ENCODE results near the gene CXCL14.

The CXCL14 gene

DNA sequence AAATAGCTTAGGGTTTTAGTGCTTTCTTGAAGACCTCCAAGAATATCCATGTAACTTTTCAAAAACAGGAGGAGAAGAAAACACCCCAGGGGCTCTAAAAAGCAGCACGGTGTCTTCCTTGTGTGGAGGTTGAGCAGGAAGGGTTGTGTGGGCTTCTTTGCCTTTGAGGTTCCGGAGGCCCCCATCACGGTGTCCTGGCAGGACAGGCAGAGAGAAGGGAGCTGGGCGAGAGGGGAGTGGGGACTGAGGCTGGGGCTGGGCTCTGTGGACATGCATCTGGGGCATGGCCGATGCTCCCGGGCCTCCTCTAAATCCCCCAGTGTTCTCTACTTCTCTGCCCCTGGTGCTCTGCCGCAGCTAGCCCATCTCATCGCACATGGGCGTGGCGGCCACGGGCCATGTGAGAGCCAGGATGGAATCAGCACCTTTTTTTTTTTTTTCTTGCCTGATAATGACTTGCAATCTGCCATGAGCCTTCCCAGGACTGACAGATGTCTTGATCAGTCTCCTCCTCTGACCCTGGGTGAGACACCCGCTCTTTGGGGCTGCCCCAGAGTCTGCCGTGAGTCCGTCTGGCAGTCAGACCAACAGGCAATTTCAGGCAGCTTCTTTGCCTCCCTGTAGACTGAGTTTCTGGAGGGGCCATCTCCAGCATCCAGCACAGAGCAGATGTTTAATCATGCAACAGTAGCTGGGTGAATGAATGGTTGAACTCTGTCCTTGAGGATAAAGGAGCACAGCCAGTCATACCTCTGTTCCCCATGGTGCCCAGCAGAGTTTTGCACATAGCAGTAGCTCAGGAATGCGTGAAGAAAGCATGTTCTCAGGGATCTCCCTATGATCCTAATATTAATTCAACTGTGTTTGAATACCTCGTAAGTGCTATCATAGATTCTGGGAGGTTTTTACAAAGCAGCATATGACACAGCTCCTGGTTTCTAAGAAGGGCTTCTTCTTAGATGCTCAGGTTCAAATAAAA, 12.1 kb downstream of the CXCL14 start:
- DNase-seq, result no peak

DNA sequence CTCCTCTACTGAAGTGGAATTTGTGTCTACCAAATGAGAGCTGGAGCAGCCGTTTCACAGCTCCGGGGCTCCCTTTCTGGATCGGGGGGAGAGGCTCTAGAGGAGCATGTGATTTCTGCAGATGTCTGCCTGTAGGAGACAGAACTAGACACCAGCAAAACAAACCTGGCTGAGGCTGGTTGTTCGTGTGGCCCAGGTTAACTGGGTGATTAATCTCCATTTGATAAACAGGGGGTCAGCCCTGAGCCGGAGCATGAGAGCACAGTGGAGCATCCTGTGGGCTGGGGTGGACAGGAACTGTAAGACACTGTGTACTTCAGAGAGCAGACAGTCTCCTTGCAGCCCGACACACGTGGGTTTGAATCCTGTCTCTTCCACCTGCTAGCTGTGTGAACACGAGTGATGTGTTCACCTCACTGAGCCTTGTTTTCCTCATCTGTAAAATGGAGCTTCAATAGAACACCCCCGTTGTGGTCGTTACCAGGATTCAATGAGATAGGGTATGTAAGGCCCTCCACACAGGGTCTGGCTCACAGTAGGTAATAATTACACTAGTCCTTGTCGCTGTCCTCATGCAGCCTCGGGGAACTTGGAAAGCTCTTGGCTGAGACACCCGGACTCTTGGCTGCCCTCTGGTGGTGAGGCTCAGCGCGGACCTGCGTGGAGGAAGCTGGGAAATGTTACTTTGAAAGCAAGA, 12.9 kb downstream of the CXCL14 start:
- DNase-seq, result peak; percentile 30

DNA sequence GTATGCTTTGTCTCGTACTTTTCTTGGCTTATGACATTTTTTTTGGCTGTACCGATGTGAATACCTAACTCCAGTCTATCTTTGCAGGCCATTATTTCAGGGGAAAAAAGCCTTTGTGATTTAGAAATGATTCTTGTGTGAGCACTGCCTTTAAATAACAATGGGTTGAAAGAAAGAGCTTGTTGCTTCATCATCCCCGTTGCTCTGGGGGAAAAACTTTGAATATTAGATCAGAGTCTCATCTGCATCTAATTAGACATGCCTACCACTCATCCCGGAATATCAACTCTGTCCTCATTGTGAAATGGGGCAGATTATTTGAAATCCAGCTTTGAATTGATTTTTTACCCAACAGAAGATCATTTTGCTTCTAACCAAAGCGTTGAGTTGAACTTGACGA, 13.5 kb downstream of the CXCL14 start:
- no peak for DNase-seq

DNA sequence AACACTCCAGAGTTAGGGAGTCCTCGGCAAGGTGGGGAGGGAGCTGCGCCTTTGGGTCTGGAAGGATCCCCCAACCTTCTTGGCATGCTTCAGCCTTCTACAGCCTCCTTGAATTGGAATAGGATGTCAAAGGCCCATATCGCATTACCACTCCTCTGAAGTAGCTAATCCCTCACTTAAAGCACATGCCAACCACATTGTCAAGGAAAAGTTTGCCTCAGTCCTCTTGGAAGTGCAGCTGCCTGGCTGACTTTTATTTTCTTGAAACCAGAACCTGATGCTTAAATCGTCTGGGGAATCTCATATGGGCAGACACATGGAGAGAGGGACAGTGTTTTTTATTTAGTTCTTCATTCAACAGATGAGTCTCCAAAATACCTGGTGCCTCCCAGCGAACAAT, 14.5 kb downstream of the CXCL14 start:
- DNase-seq, result no peak

DNA sequence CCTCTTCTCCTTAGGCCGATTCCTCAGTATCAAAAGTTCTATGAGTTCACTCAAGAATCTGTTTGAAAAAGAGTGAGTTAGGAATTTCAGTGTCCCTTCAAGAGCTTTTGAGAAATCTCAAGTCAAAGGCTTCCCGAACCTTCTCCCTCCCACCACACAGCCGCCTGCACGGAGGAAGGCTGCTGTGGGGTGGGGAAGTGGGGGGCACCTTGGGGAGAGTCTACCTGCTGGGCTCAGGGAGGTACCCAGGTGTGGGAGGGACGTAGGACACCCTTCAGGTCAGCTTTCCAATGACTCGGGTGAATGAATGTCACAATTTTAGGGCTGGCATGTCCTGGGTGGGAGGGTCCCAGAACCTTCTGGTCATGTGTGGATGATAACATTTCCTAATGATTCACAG, 17.5 kb downstream of the CXCL14 start:
- no peak for DNase-seq

DNA sequence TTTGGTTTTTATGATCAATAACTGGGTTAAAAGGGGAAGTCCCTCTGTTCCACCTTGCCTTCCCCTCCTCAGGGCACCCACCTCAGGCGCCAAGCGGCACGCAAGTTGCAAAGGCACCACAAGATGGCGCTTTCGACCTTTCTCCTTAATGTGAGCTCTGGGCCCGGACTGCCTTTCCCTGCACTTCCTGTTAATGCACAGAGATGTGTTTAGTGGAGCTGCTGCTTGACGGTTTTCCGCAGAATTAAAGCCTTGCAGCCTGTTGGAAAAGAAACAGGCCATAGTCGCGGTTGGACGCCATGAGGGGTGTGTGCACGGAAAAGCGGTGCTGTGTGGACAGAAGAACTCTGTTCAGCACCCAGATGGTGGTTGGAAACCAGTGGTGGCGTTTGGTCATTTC, 17.9 kb downstream of the CXCL14 start:
- peak; percentile 3 for DNase-seq

DNA sequence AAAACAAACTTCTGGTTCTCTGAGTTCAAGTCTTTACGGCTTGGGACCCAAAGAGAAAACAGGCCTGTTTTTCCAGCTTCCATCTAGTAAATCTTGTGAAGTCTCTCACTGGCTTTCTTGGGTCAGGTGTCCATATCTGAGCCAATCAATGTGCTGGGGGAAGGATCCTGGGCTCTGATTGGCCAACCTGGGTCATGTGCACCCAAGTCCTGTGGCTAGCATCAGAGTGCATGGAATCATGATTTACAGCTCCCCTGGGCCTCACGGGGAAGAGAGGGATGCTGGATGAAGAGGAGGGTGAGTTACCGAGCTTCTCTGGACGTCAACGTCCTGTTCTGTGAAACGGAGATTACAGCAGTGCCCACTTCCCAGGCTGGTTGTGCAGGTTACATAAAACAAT, 19.4 kb downstream of the CXCL14 start:
- no peak for DNase-seq

DNA sequence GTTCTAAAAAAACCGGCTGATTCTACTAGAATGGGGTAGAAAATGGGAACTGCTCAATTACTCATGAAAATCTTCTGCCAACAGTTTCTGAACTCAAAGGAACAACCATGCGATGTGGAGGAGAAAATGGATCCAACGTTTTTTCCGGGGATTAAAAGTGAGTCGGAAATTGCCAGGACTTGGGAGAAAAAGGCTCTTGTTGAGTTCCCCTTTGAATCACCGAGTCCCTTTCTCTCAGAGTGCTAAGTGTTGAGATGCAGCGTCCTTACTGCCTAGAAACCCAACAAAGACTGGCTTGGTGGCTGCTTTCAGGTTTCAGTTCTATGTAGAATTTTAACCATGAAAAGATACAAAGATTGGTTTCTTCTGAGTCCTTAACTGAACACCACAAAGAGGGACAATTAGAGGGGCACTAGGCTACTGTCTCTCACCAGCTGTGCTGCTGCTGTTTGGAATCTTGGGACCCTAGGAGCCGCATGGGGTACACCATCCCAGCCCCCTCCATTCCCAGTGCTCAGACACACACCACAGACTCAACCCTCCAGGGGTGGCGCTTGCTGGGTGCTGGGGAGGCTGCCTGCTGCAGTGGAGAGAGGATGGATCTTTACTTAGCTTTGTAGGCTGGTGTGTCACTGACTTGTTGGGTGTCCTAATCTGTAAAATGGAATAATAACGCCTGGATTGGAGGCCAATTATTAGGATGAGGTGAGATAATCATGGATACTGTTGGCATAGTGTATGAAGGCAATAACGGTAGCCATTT, 21.5 kb downstream of the CXCL14 start:
- no peak for DNase-seq

DNA sequence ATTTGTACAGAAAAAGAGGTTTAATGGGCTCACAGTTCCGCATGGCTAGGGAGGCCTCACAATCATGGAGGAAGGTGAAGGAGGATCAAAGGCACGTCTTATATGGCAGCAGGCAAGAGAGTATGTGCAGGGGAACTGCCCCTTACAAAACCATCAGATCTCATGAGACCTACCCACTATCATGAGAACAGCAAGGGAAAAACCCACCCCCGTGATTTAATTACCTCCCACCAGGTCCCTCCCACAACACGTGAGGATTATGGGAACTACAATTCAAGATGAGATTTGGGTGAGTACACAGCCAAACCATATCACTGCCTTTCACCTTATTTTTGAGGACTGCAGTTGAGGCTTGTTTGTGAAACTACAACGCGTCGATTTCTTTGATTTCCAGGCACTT, 22.2 kb downstream of the CXCL14 start:
- DNase-seq, result no peak

DNA sequence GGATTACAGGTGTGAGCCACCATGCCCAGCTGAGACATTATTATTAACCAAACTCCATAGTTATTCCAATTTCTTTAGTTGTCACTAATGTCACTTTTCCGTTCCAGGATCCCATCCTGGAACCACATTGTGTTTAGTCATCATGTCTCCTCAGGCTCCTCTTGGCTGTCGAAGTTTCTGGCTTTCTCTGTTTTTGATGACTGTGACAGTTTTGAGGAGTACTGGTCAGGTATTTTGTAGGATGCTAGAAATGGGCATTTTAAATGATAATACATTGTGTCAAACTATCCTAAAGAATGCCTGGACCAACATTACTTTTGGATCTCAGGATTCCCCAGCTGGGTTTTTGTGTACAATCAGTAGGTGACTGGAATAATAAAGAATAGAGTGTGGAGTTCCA, 23.3 kb downstream of the CXCL14 start:
- no peak for DNase-seq

DNA sequence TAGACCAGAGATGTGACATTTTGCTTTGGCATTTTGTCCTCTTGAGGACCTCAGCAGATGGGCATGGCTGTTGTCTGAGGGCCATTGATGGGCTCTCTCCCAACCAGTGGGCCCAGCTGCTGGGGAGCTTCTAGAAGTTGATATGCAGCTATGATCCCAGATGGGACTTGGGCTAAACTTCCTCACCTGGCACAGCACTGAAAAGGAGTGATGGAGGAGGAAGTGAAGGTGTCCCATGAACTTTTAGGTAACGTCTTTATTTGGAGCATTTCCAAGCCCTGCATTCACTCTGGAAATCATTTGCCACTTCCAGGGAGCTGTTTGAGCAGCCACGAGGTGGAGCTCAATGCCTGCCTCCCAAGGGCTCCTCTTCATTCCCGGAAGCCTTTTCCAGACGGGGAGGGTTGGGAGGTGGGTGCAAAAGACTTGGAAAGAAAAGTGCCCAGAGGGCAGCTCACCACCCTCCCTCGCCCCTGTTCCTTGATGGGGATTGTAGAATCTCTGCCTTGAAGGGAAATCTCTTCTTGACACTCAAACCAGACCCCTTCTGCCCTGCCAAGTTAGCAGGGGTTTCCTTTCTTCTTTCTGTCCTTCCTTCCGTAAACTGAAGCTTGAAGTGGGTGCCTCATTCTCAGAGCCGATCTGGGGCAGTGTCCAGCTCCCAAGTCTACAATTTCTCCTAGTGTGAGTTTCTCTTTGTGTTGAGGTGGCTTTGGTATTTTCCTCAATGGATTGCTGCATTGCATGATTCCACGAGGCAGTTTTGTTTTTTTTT, 24.9 kb downstream of the CXCL14 start:
- no peak for DNase-seq

DNA sequence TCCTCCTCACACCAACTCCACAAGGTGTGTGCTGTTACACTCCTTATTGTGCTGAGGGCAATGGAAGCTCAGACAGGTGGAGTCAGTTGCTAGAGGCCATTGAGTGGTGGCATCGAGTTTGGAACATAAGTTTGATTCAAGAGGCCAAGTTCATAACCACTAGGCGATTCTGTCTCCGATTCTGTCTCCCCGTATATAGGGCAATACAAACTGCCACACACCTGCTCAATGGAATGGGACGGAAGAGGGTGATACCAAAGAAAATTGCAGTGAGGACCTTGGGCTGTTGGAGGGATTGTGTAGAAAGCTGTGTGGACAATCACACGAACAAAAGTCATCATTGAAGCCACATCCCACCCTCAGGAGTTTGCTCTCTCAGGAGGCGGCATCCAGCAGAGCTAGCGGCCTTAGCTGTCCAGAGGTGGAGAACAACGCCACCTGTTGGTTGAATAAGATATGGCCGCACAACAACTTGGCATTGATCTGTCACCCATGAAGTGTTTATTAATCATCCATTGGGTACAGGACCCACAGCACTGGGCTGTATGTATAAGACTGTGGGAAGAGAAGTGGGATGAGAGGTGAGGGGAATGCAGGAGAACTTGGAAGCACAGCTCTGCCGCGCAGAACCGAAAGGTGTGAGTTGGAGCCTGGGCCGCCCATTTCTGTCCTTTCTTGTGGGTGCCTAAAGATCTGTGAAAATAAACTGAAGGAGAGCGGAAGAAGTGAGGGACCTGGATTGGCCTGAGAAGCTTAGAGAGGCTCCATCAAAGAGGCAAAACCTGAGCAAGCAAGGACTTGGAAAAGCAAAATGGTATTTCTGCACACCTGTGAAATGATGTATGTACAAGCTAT, 27.0 kb downstream of the CXCL14 start:
- peak; percentile 2 for DNase-seq

DNA sequence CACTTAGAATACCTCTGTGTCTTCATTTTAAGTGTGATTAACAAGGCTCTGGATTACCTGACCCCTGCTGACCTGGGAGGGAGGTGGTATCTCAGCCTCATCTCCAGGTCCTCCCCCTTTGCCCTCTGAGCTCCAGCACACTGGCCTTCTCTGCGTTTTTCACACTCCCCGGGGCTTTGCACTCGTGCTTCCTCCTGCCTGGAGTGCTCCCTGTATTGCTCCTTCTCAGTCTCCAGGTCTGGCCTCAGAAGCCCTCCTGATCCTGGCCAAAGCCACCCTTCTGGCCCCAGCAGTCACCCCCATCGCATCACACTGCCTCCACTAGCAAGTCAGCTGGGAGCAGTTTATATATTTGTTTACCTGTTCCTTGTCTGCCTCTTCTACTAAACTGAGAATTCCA, 29.4 kb downstream of the CXCL14 start:
- DNase-seq, result no peak

DNA sequence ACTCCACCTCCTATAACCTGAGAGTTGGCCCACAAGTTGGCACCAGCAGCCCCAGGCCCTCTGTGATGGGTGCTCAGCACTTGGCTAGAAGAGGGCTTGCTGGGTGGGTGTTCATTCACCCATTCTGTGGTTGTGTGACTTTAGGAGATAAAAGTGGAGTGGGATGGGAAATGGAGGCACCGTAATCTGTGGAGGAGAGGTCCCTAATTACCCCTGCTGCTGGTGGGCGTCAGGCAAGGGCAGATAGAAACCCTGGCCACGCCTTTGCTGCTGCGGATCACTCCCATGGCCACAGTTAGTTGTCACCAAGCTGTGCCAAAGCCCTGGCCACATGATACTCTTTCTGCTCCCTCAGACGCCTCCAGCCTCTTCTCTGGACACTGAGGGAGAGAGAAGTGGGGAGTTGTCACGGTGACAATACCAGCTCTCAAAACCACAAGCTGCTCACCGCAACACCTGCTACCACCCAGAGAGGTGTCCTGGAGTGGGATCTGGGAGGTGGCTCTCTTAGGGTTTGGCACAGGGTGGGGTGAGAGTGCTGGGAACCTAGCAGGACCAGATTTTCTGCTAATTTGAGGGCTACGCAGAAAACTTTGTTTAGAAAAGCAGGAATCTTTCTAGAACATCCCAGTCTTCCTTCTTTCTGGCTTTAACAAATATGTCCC, 31.1 kb downstream of the CXCL14 start:
- no peak for DNase-seq

DNA sequence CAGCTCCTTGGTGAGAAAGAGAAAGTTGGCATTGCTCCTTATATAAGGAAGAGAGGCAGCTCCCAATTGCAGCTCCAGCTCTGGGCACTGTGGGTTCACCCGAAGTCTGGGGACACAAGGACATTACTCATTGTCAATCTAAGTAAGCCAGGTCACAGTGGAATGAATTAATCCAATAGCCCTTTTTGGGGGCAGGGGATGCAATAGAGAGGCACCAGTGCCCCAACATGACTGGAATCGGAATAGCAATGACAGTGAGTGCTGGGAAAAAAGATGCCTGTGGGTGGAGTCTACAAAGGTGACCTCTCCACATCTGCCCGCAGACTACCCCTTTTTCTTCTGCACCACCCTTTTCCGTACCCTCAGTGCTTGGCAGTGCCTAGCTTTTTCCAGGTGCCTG, 31.9 kb downstream of the CXCL14 start:
- DNase-seq, result no peak

DNA sequence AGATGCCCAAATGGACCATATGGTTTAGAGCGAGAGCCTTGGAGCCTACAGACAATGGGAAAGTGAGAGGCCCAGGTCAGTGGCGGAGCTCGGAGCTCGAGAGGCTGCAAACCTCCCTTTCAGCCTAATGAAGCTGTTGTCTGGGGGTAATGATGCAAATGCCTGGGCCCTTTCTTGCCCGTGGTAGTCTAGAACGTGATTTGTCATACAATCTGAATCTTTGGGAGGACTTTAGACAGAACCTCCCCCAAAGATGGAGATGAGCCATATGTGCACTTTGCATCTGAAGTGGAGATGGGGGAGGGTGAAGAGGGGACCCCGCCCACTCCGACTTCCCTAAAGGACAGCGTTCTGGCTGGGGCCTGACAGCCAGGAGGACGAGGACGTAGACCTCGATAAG, 32.7 kb downstream of the CXCL14 start:
- DNase-seq, result no peak

DNA sequence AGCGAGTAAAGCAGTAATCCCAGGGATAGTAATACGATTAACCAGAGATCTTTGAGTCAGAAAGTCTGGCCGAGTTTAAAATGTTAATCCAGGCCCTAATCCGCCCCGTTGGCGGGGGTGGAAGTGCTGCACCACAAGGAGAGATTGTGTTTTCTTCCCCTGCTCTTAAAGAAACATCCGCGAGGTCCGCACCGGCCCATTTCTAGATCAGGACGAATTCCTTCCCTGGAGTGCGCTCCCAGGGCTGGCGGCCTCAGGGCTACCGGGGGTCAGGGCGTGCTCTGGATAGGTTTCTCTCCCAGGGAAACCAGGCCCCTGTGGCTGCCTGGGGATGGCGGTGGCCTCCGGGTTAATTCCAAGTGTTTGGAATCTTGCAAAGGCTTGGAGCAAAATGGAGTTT, 33.7 kb downstream of the CXCL14 start:
- DNase-seq, result no peak

DNA sequence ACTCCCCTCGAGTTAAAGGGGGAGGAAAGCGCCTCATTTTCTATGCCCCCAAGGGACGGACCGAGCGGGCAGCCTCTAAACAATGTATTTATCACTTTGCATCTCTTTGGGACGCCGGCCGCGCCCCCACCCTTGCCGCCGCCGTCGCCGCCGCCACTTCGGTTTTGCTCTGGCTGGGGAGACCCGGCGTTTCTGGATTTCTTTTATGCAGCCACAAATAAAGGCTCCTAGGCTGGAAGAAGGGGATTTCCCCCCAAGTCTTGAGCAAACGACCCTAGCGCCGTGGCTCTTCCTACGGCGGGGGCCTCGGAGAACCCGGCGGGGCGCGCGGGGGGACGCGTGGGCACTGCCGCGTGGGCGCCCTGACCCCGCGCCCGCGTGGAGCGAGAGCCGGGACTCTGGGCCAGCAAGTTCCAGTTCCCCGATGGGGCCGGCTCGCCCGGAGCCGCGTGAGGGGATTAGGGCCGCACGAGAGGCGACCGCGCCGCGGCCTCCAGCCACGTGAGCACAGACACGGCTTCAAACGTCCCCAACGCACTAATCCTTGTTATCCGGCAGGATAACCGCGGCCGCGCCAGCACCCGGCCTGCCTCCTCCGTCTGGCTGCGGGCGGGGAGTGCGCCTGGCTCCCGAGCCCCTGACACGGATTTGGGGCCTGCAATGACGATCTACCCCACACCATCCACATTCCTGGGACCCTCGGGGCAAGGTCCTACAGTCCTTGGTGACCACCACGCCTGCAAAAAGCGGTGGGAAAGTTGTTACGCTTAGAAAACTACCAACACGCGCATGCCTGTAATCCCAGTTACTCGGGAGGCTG, 35.1 kb downstream of the CXCL14 start:
- DNase-seq, result no peak

DNA sequence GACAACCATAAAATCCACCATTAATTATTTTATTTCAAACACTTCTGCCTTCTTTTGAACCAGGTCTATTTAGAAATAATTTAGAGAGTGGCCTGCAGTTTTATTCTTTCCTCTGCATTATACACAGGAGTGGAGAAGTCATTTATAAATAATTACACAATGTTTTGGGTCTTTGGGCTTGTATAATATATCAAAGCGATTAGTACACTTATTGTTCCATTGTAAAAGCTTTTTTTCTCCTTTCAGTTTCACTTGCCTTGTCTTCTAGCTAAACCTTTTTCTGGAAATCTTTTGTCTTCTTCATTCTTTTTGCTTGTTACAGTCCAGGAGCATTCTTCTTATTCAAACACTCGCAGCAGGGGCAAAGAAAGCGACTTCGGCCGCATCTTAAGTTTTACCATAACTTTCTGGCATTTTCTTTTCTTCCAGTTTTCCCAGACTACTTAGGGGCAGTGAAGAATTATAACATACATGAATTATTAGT, 35.7 kb downstream of the CXCL14 start:
- no peak for DNase-seq

All from effector CD8-positive, alpha-beta T cell (primary cell).